A673 (cell line): Measurements from ENCODE around the gene BRCA2. TPM values are rescaled to one million over a fixed set of nuclear protein-coding genes. Genes with fewer than 3 reads are reported as not detected.

Source experiments
- BruUV-seq: library from RNA; stranded (reverse); fragments of 400-500 nt; replicated peaks from 2 replicates; lab custom pipeline; 2021; lab: Mats Ljungman, UMichigan
- CTCF ChIA-PET: fragments of 300-600 bp; sonication (Branson Sonifier 250); formaldehyde crosslinking; loops from one replicate; lab custom pipeline; 2022; ENCODE audit warnings: antibody characterized with exemption; lab: Charles Lee
- POLR2A ChIA-PET: fragments of 300-600 bp; sonication (Branson Sonifier 250); formaldehyde crosslinking; loops from one replicate; lab custom pipeline; 2022; ENCODE audit warnings: antibody characterized with exemption; ENCODE audit not compliant: low non-redundant PET; lab: Charles Lee
- DNase-seq: peaks from one replicate; pipeline ENCODE4 v3.0.0-alpha.2; 2015; ENCODE audit warnings: low spot score
- H3K27ac ChIP-seq: fragments of 200-600 bp; sonication (generic); 2 replicates; pipeline ENCODE4 v1.5.1; 2016; ENCODE audit warnings: mixed run types, low read depth, mild to moderate bottlenecking, mixed read lengths, antibody characterized with exemption, low read length; ENCODE audit not compliant: poor library complexity, severe bottlenecking
- H3K27me3 ChIP-seq: fragments of 200-600 bp; sonication (generic); replicated peaks from 2 replicates; pipeline ENCODE4 v1.6.1; 2017; ENCODE audit warnings: mixed run types, low read depth, mild to moderate bottlenecking, mixed read lengths, antibody characterized with exemption, low read length; ENCODE audit not compliant: insufficient read depth, poor library complexity
- H3K36me3 ChIP-seq: fragments of 200-600 bp; sonication (generic); 2 replicates; pipeline ENCODE4 v1.6.1; 2016; ENCODE audit warnings: mixed run types, mild to moderate bottlenecking, mixed read lengths, antibody characterized with exemption, low read length; ENCODE audit not compliant: insufficient read depth, poor library complexity, severe bottlenecking
- H3K4me1 ChIP-seq: fragments of 200-600 bp; sonication (generic); 2 replicates; pipeline ENCODE4 v1.6.1; 2017; ENCODE audit warnings: mixed run types, mild to moderate bottlenecking, mixed read lengths, antibody characterized with exemption, low read length; ENCODE audit not compliant: insufficient read depth, poor library complexity, severe bottlenecking
- H3K4me3 ChIP-seq: fragments of 200-600 bp; sonication (generic); 2 replicates; pipeline ENCODE4 v1.5.1; 2016; ENCODE audit warnings: low read depth, mixed run types, mild to moderate bottlenecking, mixed read lengths, low read length; ENCODE audit not compliant: poor library complexity, severe bottlenecking
- H3K9me3 ChIP-seq: fragments of 200-600 bp; sonication (generic); 2 replicates; pipeline ENCODE4 v1.6.1; 2016; ENCODE audit warnings: mixed run types, low read depth, mild to moderate bottlenecking, mixed read lengths, antibody characterized with exemption, low read length; ENCODE audit not compliant: poor library complexity, severe bottlenecking
- EZH2 ChIP-seq: fragments of 200-600 bp; sonication (generic); IDR thresholded peaks from 2 replicates; pipeline ENCODE4 v1.6.1; 2017; ENCODE audit warnings: borderline replicate concordance, low read depth, mild to moderate bottlenecking, mixed read lengths, antibody characterized with exemption, low read length; ENCODE audit not compliant: poor library complexity, severe bottlenecking
- intact Hi-C: fragments of 100-400 bp; cut with micrococcal nuclease; formaldehyde crosslinking; loops from one replicate; pipeline ENCODE4 v1.10.0; 2022; ENCODE audit not compliant: unreplicated experiment
- total RNA-seq: library from RNA; stranded (reverse); gene quantifications from 2 replicates; pipeline ENCODE4 v1.2.3, GENCODE V29; 2021
- TF ChIP-seq, protein P1 (sequence below): fragments of 300-800, 200-600 bp; sonication (generic); conservative IDR thresholded peaks from 2 replicates; pipeline ENCODE4 v1.5.1; 2017; ENCODE audit warnings: low read depth, mild to moderate bottlenecking, antibody characterized with exemption, low read length, moderate library complexity, mixed read lengths

Gene BRCA2
- total RNA-seq, 1 experiment from 2014 or later, result 35.9 TPM

DNA sequence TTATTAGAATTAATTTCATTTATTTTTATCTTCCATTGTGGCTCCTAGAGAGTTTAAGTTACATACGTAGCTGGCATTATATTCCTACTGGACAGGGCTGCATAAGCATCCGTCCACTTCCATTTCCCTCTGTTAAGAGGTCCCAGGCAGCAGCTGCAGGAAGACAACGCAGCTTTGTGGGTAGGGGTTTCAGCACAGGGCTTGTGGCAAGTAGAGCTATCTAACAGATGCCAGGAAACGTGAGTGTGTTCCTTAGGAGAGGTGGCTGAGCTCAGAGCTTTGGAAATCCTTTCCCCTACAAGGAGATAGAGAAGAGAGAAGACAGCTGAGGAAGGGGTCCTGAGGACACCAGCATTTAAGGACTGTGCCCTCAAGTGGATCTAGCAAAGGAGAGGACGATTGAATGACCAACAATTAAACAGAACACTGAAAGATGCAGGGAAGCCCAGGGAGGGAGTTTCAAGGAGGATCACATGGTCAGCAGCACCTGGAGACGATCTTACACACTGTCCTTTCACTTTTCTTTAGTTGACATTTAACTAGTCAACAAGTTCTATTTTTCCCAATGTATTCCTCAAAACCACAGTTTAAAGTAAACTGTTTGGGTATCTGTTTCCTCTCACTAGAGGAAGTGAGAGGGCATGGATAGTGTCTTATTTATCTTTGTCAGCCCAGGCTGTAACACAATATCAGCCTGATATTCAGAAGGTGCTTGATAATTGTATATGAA lies 114.9 kb downstream of the BRCA2 start:
- no peak for DNase-seq
- Histone ChIP-seq H3K27me3 (no peaks in the 10 kb centered on the region), H3K27ac (no peak overlapping the region), H3K36me3 (no peaks in the 10 kb centered on the region), H3K4me3 (no peak overlapping the region), H3K9me3 (no peaks in the 10 kb centered on the region), H3K4me1 (peaks cover 10% of the 10 kb centered on the region)
- TF ChIP-seq, protein P1, sequence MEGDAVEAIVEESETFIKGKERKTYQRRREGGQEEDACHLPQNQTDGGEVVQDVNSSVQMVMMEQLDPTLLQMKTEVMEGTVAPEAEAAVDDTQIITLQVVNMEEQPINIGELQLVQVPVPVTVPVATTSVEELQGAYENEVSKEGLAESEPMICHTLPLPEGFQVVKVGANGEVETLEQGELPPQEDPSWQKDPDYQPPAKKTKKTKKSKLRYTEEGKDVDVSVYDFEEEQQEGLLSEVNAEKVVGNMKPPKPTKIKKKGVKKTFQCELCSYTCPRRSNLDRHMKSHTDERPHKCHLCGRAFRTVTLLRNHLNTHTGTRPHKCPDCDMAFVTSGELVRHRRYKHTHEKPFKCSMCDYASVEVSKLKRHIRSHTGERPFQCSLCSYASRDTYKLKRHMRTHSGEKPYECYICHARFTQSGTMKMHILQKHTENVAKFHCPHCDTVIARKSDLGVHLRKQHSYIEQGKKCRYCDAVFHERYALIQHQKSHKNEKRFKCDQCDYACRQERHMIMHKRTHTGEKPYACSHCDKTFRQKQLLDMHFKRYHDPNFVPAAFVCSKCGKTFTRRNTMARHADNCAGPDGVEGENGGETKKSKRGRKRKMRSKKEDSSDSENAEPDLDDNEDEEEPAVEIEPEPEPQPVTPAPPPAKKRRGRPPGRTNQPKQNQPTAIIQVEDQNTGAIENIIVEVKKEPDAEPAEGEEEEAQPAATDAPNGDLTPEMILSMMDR, result no peak
- no peak for TF ChIP-seq EZH2
- CTCF ChIA-PET, result no interaction called here
- intact Hi-C loops, result no loop called here
- POLR2A ChIA-PET, result no interaction called here
- no TSS peak for BruUV-seq

DNA sequence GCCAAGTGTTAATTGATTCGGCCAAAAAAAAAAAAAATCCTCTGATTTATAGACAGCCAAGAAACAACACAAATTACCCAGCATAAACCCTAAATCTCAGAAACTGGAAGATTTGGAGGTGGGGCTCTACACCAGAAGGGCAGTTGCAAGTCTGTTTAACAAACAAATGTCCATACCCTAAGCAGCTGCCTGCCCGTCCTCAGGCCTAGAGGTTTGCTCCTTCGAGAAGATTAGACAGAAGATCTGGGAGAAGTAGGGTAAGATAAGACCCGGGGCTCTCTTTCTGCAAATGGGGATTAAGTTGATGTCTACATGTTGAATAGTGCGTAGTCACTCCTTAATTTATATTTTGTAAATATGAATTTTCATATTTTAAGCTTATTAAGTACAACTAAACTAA lies 116.1 kb downstream of the BRCA2 start:
- TF ChIP-seq EZH2, result no peak
- TF ChIP-seq, protein P1, result no peak
- Histone ChIP-seq H3K27me3 (no peaks in the 10 kb centered on the region), H3K4me3 (no peak overlapping the region), H3K9me3 (no peaks in the 10 kb centered on the region), H3K27ac (no peak overlapping the region), H3K4me1 (peaks cover 5% of the 10 kb centered on the region), H3K36me3 (no peaks in the 10 kb centered on the region)
- no TSS peak for BruUV-seq
- no peak for DNase-seq
- intact Hi-C loops, result no loop called here
- ChIA-PET CTCF (no interaction called here), POLR2A (no interaction called here)

DNA sequence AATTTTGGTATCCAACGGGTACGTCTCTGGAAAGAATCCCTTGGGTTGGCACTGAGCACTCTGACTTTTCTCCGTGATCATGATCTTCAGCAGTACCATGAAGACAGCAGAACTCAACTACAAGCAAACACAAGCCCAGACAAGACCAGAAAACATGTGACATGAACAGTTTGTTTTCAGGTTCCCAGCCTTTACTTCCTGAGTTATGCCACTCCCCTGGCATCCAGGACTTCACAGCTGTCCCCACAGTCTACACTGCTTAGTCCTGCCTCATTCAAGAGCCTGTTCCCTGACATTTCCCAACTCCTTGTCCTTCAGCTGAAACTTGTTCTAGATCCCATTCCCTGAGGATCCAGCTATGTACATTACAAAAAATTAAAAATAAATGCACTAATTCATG lies 117.5 kb downstream of the BRCA2 start:
- Histone ChIP-seq H3K4me3 (no peak overlapping the region), H3K9me3 (no peaks in the 10 kb centered on the region), H3K36me3 (no peaks in the 10 kb centered on the region), H3K27ac (no peak overlapping the region), H3K27me3 (no peaks in the 10 kb centered on the region), H3K4me1 (no peaks in the 10 kb centered on the region)
- CTCF ChIA-PET, result no interaction called here
- POLR2A ChIA-PET, result no interaction called here
- no peak for TF ChIP-seq EZH2
- TF ChIP-seq, protein P1, result no peak
- DNase-seq, result no peak
- no TSS peak for BruUV-seq
- intact Hi-C loops, result no loop called here
